SK-N-SH (cell line): ENCODE results near the gene AGRN. TPM values are rescaled to one million over a fixed set of nuclear protein-coding genes. Genes with fewer than 3 reads are reported as not detected.

ENCODE experiments used
- CTCF ChIA-PET: fragments of 300-600, 350-600 bp; formaldehyde crosslinking; extraction: SDS; loops from one replicate; lab custom pipeline; 2021; lab: Yijun Ruan, JAX
- POLR2A ChIA-PET: fragments of 350-600 bp; sonication (Branson Sonifier 250); formaldehyde crosslinking; extraction: SDS; loops from one replicate; lab custom pipeline; 2020; ENCODE audit warnings: antibody characterized with exemption, inconsistent platforms; lab: Yijun Ruan, JAX
- DNase-seq: peaks from one replicate; pipeline ENCODE4 v3.0.0; 2012
- H2AFZ ChIP-seq: fragments of 200-600 bp; sonication (generic); 2 replicates; pipeline ENCODE4 v1.8.1; 2016; ENCODE audit warnings: antibody characterized with exemption, mild to moderate bottlenecking, low read depth
- H3F3A ChIP-seq: fragments of 200-600 bp; sonication (generic); replicated peaks from 2 replicates; pipeline ENCODE3; 2016; ENCODE audit warnings: antibody characterized with exemption, mild to moderate bottlenecking; ENCODE audit not compliant: insufficient read depth
- H3K27ac ChIP-seq, 2 experiments: fragments of 200-500 bp in 1 of 2; fragments of 200-600 bp in 1 of 2; sonication (Bioruptor generic) in 1 of 2; sonication (generic), shearing (Covaris generic) in 1 of 2; 2 replicates each; pipeline versions ENCODE4 v1.5.1 to v1.6.1; 2014 to 2016; ENCODE audit warnings: low read depth in 2 of 2, inconsistent platforms in 1 of 2, low read length in 1 of 2, mild to moderate bottlenecking in 1 of 2, mixed read lengths in 1 of 2
- H3K27me3 ChIP-seq: fragments of 200-600 bp; sonication (generic), shearing (Covaris generic); 2 replicates; pipeline ENCODE4 v1.6.1; 2016; ENCODE audit warnings: mixed run types; ENCODE audit not compliant: insufficient read depth
- H3K36me3 ChIP-seq, 2 experiments: fragments of 200-500 bp in 1 of 2; fragments of 200-600 bp in 1 of 2; sonication (Bioruptor generic) in 1 of 2; sonication (generic) in 1 of 2; replicated peaks in 1 of 2; 2 replicates each; pipeline versions ENCODE3 to v1.5.1; 2014 to 2016; ENCODE audit warnings: low read length in 1 of 2, mild to moderate bottlenecking in 1 of 2; ENCODE audit not compliant: insufficient read depth in 2 of 2, control insufficient read depth in 1 of 2
- H3K4me1 ChIP-seq, 2 experiments: fragments of 200-500 bp in 1 of 2; fragments of 200-600 bp in 1 of 2; sonication (Bioruptor generic) in 1 of 2; sonication (generic), shearing (Covaris generic) in 1 of 2; 2 replicates each; pipeline versions ENCODE4 v1.5.1 to v1.6.1; 2014 to 2016; ENCODE audit warnings: low read depth in 1 of 2, low read length in 1 of 2, mixed run types in 1 of 2; ENCODE audit not compliant: insufficient read depth in 2 of 2, control insufficient read depth in 1 of 2
- H3K4me2 ChIP-seq: fragments of 200-600 bp; sonication (generic), shearing (Covaris generic); 2 replicates; pipeline ENCODE4 v1.6.1; 2017; ENCODE audit warnings: mixed run types
- H3K4me3 ChIP-seq, 2 experiments: fragments of 200-500 bp in 1 of 2; fragments of 200-600 bp in 1 of 2; sonication (Bioruptor generic) in 1 of 2; sonication (generic), shearing (Covaris generic) in 1 of 2; 2 replicates each; pipeline versions ENCODE4 v1.5.1 to v1.8.1; 2014 to 2016; ENCODE audit warnings: low read depth in 2 of 2, inconsistent platforms in 1 of 2, low read length in 1 of 2, mild to moderate bottlenecking in 1 of 2, mixed read lengths in 1 of 2, moderate library complexity in 1 of 2
- H3K79me2 ChIP-seq: fragments of 200-600 bp; sonication (generic); 2 replicates; pipeline ENCODE4 v1.8.1; 2017; ENCODE audit warnings: mild to moderate bottlenecking; ENCODE audit not compliant: insufficient read depth
- H3K9ac ChIP-seq: fragments of 200-600 bp; sonication (generic); 2 replicates; pipeline ENCODE4 v1.6.1; 2017; ENCODE audit warnings: mixed run types
- H3K9me2 ChIP-seq: fragments of 200-600 bp; sonication (generic); 2 replicates; pipeline ENCODE4 v1.6.1; 2017; ENCODE audit warnings: mixed run types
- H3K9me3 ChIP-seq: fragments of 200-600 bp; sonication (generic); 2 replicates; pipeline ENCODE4 v1.6.1; 2017; ENCODE audit warnings: mixed run types, mild to moderate bottlenecking, moderate library complexity
- H4K20me1 ChIP-seq: fragments of 200-600 bp; sonication (generic); 2 replicates; pipeline ENCODE4 v1.6.1; 2017; ENCODE audit warnings: mild to moderate bottlenecking, mixed run types; ENCODE audit not compliant: insufficient read depth
- CTCF ChIP-seq: fragments of 200-600 bp; sonication (generic); IDR thresholded peaks from 2 replicates; pipeline ENCODE4 v1.6.1; 2017; ENCODE audit warnings: antibody characterized with exemption, mild to moderate bottlenecking, moderate library complexity
- FOSL2 ChIP-seq: IDR thresholded peaks from 2 replicates; pipeline ENCODE4 v1.4.0; 2012; ENCODE audit warnings: low read depth, mild to moderate bottlenecking, moderate library complexity, borderline replicate concordance
- FOXM1 ChIP-seq: IDR thresholded peaks from 2 replicates; pipeline ENCODE4 v1.4.0; 2012; ENCODE audit warnings: low read depth, mild to moderate bottlenecking
- GATA2 ChIP-seq: sonication (generic); formaldehyde crosslinking; IDR thresholded peaks from 2 replicates; pipeline ENCODE4 v1.5.0; 2020; ENCODE audit warnings: mild to moderate bottlenecking, missing genetic modification reagents
- NFIC ChIP-seq: IDR thresholded peaks from 2 replicates; pipeline ENCODE4 v1.4.0; 2012; ENCODE audit warnings: borderline replicate concordance
- PBX3 ChIP-seq: IDR thresholded peaks from 2 replicates; pipeline ENCODE4; 2012
- POLR2AphosphoS5 ChIP-seq: IDR thresholded peaks from 2 replicates; pipeline ENCODE4 v1.6.1; 2012; ENCODE audit warnings: low read depth, low read length
- RAD21 ChIP-seq: IDR thresholded peaks from 2 replicates; pipeline ENCODE4 v1.6.1; 2012; ENCODE audit warnings: mild to moderate bottlenecking, low read length
- SIN3A ChIP-seq: IDR thresholded peaks from 2 replicates; pipeline ENCODE4 v1.6.1; 2012; ENCODE audit warnings: low read depth, mild to moderate bottlenecking, low read length, moderate library complexity, borderline replicate concordance
- SMC3 ChIP-seq: IDR thresholded peaks from 2 replicates; pipeline ENCODE4 v1.6.1; 2012; ENCODE audit warnings: low read depth, low read length, improper control_type of control experiment
- ZBTB33 ChIP-seq: IDR thresholded peaks from 2 replicates; pipeline ENCODE4 v1.4.0; 2012; ENCODE audit warnings: low read depth, borderline replicate concordance
- WGBS: methylation state at CpG from one replicate; pipeline ENCODE4 v1.1.6; 2017; ENCODE audit warnings: low lambda C conversion rate; 5-methylcytosine and 5-hydroxymethylcytosine counted together
- polyA plus RNA-seq, 3 experiments: library from polyadenylated mRNA; depleted of rRNA; stranded (reverse); fragments of >200 nt; gene quantifications; 2 replicates each; pipeline ENCODE4 v1.2.3, GENCODE V29; 2012

AGRN gene
- polyA plus RNA-seq, 1 of the 3 experiments (the other 2 are of a cell fraction) = 31.6 TPM

GRCh38 chr1:995665-996633 lies 24.0 kb upstream of the AGRN start:
- Histone ChIP-seq H3K4me2 (no peak overlapping the region), H4K20me1 (no peaks in the 10 kb centered on the region), H3K4me1 (peaks cover 0 to 10% of the 10 kb centered on the region in 2 experiments; a peak in 1 of 4 replicates), H3K9ac (no peak overlapping the region), H3K9me2 (no peaks in the 10 kb centered on the region), H2AFZ (no peak overlapping the region), H3K79me2 (no peaks in the 10 kb centered on the region), H3K4me3 (no peak overlapping the region), H3K27ac (no peak overlapping the region), H3K27me3 (peaks cover 7% of the 10 kb centered on the region; the same call in 1 of the 2 replicates), H3K9me3 (peaks cover 4% of the 10 kb centered on the region; the same call in 1 of the 2 replicates), H3F3A (no peaks in the 10 kb centered on the region), H3K36me3 (no peaks in the 10 kb centered on the region)
- peak; percentile 52 for DNase-seq
- POLR2A ChIA-PET = no interaction called here
- CTCF ChIA-PET = interaction anchor here (1.0 to 13.2 kb wide), 5 partner anchors 13 to 68 kb away, joined by 3 to 246 read pairs (median 5); partner anchors contain the start of gene PERM1
- TF ChIP-seq CTCF (no peak), GATA2 (peak; percentile 19; the same call in 1 of the 2 replicates), ZBTB33 (no peak), FOXM1 (no peak)
- 8% methylated on average over 19 of the region's 30 CpGs for WGBS

- H3K27ac ChIP-seq = no peak overlapping the region
- H4K20me1 ChIP-seq = no peaks in the 10 kb centered on the region
- no peaks in the 10 kb centered on the region for H3K36me3 ChIP-seq
- POLR2A ChIA-PET = no interaction called here
- H3K79me2 ChIP-seq = no peaks in the 10 kb centered on the region
- no peak overlapping the region for H2AFZ ChIP-seq
- H3K4me3 ChIP-seq = no peak overlapping the region
- DNase-seq = peak; percentile 42
- H3K9me2 ChIP-seq = no peaks in the 10 kb centered on the region
- peaks cover 0 to 11% of the 10 kb centered on the region in 2 experiments; a peak in 1 of 4 replicates for H3K4me1 ChIP-seq
- TF ChIP-seq RAD21 (no peak), SIN3A (no peak), FOSL2 (no peak), PBX3 (no peak), POLR2AphosphoS5 (no peak), SMC3 (no peak), NFIC (no peak)
- TF ChIP-seq, all 33 proteins: peak for 0
- no peaks in the 10 kb centered on the region for H3F3A ChIP-seq
- peaks cover under 1% of the 10 kb centered on the region; the same call in 1 of the 2 replicates for H3K9me3 ChIP-seq
- H3K9ac ChIP-seq = no peak overlapping the region
- no peak overlapping the region for H3K4me2 ChIP-seq
- CTCF ChIA-PET = interaction anchor here (1.0 to 13.2 kb wide), 6 partner anchors 14 to 67 kb away, joined by 3 to 246 read pairs (median 4); partner anchors contain the start of gene PERM1
- H3K27me3 ChIP-seq = peaks cover 12% of the 10 kb centered on the region; the same call in 1 of the 2 replicates
- 20% methylated on average over 9 of the region's 24 CpGs for WGBS
Observed at GRCh38 chr1:996851-997712, 22.8 kb upstream of the AGRN start.
